ENCODE measurements around the gene FBXL5. TPM values are rescaled to one million over a fixed set of nuclear protein-coding genes. Genes with fewer than 3 reads are reported as not detected.
A peak's percentile ranks its signal among the peaks of the same experiment; 100 is the strongest.

FBXL5 gene
- total RNA-seq, 1 experiment from 2014 or later, result 69.6 TPM

DNA sequence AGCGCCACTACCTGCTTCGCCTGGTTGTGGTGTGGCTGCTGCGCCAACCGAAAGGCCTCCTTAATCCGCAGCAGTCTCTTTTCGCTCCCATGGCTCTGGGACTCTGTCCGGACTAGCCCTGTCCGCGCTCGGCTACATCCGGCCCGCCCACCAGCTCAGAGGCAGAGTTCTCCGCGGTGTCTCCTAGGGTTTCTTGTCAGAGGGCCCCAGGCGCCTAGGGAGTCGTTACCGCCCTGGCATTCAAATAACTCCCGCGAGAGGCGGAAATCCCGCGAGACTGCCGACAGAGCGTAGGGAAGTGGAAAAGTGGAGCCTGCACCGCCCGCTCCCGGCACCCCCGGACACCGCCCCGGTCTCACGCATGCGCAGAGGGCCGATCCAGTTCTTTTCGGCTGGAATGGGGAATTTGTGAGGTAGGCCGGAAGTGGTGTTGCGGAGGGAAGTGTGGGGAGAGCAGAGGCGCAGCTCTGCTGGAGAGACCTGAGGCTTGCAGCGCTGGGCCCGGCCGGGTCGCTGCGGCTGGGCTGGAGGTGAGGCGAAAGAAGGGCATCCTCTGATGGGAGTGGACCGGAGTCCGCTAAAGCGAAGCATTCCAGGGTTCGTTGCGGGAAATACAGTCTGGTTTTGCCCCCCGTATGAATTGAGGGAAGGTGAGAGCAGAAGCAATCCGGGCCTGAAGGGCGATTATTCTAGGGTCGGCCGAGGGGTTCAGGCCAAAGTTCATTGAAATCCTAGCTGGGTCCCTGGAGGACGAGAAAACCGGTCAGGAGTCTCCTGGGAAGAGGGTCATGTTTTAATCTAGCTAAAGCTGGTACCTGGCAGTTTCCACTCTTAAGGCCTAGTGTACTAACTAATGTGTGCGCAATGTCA is 26.4 kb upstream of the FBXL5 start, which contains the start of gene FAM200B (continued):
- TF ChIP-seq, protein P1, sequence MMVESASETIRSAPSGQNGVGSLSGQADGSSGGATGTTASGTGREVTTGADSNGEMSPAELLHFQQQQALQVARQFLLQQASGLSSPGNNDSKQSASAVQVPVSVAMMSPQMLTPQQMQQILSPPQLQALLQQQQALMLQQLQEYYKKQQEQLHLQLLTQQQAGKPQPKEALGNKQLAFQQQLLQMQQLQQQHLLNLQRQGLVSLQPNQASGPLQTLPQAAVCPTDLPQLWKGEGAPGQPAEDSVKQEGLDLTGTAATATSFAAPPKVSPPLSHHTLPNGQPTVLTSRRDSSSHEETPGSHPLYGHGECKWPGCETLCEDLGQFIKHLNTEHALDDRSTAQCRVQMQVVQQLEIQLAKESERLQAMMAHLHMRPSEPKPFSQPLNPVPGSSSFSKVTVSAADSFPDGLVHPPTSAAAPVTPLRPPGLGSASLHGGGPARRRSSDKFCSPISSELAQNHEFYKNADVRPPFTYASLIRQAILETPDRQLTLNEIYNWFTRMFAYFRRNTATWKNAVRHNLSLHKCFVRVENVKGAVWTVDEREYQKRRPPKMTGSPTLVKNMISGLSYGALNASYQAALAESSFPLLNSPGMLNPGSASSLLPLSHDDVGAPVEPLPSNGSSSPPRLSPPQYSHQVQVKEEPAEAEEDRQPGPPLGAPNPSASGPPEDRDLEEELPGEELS (CRISPR knock-in tag; IDR thresholded peaks at IDR 0.05), result no peak
- TF ChIP-seq ZNF671 (CRISPR knock-in tag; IDR thresholded peaks at IDR 0.05) (no peak), ZNF263 (CRISPR knock-in tag; IDR thresholded peaks at IDR 0.05; ENCODE audit: low read depth) (no peak), TP53 (CRISPR knock-in tag; IDR thresholded peaks at IDR 0.05) (peak; percentile 87; the same call in 1 of the 2 replicates), JAZF1 (CRISPR knock-in tag; IDR thresholded peaks at IDR 0.05) (no peak), OVOL2 (CRISPR knock-in tag; IDR thresholded peaks at IDR 0.05; ENCODE audit: borderline replicate concordance) (peak; percentile 48; the same call in 1 of the 2 replicates), NFYB (CRISPR knock-in tag; conservative IDR thresholded peaks at IDR 0.05; ENCODE audit: low read depth) (no peak), TCF7 (CRISPR knock-in tag; IDR thresholded peaks at IDR 0.05; ENCODE audit: low read depth) (no peak), ZNF423 (CRISPR knock-in tag; IDR thresholded peaks at IDR 0.05) (no peak), MXD4 (CRISPR knock-in tag; IDR thresholded peaks at IDR 0.05; ENCODE audit: borderline replicate concordance) (no peak), CBFB (CRISPR knock-in tag; IDR thresholded peaks at IDR 0.05; ENCODE audit: low read depth) (no peak), IRF2 (CRISPR knock-in tag; IDR thresholded peaks at IDR 0.05; ENCODE audit: borderline replicate concordance, low read depth) (no peak)
- TF ChIP-seq, protein P2, sequence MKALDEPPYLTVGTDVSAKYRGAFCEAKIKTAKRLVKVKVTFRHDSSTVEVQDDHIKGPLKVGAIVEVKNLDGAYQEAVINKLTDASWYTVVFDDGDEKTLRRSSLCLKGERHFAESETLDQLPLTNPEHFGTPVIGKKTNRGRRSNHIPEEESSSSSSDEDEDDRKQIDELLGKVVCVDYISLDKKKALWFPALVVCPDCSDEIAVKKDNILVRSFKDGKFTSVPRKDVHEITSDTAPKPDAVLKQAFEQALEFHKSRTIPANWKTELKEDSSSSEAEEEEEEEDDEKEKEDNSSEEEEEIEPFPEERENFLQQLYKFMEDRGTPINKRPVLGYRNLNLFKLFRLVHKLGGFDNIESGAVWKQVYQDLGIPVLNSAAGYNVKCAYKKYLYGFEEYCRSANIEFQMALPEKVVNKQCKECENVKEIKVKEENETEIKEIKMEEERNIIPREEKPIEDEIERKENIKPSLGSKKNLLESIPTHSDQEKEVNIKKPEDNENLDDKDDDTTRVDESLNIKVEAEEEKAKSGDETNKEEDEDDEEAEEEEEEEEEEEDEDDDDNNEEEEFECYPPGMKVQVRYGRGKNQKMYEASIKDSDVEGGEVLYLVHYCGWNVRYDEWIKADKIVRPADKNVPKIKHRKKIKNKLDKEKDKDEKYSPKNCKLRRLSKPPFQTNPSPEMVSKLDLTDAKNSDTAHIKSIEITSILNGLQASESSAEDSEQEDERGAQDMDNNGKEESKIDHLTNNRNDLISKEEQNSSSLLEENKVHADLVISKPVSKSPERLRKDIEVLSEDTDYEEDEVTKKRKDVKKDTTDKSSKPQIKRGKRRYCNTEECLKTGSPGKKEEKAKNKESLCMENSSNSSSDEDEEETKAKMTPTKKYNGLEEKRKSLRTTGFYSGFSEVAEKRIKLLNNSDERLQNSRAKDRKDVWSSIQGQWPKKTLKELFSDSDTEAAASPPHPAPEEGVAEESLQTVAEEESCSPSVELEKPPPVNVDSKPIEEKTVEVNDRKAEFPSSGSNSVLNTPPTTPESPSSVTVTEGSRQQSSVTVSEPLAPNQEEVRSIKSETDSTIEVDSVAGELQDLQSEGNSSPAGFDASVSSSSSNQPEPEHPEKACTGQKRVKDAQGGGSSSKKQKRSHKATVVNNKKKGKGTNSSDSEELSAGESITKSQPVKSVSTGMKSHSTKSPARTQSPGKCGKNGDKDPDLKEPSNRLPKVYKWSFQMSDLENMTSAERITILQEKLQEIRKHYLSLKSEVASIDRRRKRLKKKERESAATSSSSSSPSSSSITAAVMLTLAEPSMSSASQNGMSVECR (CRISPR knock-in tag; IDR thresholded peaks at IDR 0.05; ENCODE audit: borderline replicate concordance), result no peak
- TF ChIP-seq, protein P3, sequence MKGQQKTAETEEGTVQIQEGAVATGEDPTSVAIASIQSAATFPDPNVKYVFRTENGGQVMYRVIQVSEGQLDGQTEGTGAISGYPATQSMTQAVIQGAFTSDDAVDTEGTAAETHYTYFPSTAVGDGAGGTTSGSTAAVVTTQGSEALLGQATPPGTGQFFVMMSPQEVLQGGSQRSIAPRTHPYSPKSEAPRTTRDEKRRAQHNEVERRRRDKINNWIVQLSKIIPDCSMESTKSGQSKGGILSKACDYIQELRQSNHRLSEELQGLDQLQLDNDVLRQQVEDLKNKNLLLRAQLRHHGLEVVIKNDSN (CRISPR knock-in tag; IDR thresholded peaks at IDR 0.05), result peak; percentile 48; the same call in 1 of the 2 replicates
- TF ChIP-seq, protein P4, sequence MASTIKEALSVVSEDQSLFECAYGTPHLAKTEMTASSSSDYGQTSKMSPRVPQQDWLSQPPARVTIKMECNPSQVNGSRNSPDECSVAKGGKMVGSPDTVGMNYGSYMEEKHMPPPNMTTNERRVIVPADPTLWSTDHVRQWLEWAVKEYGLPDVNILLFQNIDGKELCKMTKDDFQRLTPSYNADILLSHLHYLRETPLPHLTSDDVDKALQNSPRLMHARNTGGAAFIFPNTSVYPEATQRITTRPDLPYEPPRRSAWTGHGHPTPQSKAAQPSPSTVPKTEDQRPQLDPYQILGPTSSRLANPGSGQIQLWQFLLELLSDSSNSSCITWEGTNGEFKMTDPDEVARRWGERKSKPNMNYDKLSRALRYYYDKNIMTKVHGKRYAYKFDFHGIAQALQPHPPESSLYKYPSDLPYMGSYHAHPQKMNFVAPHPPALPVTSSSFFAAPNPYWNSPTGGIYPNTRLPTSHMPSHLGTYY (CRISPR knock-in tag; IDR thresholded peaks at IDR 0.05), result no peak
- TF ChIP-seq, protein P5, sequence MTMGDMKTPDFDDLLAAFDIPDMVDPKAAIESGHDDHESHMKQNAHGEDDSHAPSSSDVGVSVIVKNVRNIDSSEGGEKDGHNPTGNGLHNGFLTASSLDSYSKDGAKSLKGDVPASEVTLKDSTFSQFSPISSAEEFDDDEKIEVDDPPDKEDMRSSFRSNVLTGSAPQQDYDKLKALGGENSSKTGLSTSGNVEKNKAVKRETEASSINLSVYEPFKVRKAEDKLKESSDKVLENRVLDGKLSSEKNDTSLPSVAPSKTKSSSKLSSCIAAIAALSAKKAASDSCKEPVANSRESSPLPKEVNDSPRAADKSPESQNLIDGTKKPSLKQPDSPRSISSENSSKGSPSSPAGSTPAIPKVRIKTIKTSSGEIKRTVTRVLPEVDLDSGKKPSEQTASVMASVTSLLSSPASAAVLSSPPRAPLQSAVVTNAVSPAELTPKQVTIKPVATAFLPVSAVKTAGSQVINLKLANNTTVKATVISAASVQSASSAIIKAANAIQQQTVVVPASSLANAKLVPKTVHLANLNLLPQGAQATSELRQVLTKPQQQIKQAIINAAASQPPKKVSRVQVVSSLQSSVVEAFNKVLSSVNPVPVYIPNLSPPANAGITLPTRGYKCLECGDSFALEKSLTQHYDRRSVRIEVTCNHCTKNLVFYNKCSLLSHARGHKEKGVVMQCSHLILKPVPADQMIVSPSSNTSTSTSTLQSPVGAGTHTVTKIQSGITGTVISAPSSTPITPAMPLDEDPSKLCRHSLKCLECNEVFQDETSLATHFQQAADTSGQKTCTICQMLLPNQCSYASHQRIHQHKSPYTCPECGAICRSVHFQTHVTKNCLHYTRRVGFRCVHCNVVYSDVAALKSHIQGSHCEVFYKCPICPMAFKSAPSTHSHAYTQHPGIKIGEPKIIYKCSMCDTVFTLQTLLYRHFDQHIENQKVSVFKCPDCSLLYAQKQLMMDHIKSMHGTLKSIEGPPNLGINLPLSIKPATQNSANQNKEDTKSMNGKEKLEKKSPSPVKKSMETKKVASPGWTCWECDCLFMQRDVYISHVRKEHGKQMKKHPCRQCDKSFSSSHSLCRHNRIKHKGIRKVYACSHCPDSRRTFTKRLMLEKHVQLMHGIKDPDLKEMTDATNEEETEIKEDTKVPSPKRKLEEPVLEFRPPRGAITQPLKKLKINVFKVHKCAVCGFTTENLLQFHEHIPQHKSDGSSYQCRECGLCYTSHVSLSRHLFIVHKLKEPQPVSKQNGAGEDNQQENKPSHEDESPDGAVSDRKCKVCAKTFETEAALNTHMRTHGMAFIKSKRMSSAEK (CRISPR knock-in tag; IDR thresholded peaks at IDR 0.05; ENCODE audit: borderline replicate concordance), result no peak
- TF ChIP-seq, protein P6, sequence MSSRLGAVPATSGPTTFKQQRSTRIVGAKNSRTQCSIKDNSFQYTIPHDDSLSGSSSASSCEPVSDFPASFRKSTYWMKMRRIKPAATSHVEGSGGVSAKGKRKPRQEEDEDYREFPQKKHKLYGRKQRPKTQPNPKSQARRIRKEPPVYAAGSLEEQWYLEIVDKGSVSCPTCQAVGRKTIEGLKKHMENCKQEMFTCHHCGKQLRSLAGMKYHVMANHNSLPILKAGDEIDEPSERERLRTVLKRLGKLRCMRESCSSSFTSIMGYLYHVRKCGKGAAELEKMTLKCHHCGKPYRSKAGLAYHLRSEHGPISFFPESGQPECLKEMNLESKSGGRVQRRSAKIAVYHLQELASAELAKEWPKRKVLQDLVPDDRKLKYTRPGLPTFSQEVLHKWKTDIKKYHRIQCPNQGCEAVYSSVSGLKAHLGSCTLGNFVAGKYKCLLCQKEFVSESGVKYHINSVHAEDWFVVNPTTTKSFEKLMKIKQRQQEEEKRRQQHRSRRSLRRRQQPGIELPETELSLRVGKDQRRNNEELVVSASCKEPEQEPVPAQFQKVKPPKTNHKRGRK (CRISPR knock-in tag; IDR thresholded peaks at IDR 0.05; ENCODE audit: borderline replicate concordance), result no peak
- TF ChIP-seq, protein P7, sequence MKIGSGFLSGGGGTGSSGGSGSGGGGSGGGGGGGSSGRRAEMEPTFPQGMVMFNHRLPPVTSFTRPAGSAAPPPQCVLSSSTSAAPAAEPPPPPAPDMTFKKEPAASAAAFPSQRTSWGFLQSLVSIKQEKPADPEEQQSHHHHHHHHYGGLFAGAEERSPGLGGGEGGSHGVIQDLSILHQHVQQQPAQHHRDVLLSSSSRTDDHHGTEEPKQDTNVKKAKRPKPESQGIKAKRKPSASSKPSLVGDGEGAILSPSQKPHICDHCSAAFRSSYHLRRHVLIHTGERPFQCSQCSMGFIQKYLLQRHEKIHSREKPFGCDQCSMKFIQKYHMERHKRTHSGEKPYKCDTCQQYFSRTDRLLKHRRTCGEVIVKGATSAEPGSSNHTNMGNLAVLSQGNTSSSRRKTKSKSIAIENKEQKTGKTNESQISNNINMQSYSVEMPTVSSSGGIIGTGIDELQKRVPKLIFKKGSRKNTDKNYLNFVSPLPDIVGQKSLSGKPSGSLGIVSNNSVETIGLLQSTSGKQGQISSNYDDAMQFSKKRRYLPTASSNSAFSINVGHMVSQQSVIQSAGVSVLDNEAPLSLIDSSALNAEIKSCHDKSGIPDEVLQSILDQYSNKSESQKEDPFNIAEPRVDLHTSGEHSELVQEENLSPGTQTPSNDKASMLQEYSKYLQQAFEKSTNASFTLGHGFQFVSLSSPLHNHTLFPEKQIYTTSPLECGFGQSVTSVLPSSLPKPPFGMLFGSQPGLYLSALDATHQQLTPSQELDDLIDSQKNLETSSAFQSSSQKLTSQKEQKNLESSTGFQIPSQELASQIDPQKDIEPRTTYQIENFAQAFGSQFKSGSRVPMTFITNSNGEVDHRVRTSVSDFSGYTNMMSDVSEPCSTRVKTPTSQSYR (CRISPR knock-in tag; IDR thresholded peaks at IDR 0.05), result no peak
